Caco-2 (cell line): Measurements from ENCODE around the gene SSMEM1. TPM values are rescaled to one million over a fixed set of nuclear protein-coding genes. Genes with fewer than 3 reads are reported as not detected.

Experiments
- BruUV-seq: library from RNA; stranded (reverse); fragments of 400-500 nt; replicated peaks from 2 replicates; lab custom pipeline; 2021; lab: Mats Ljungman, UMichigan
- CTCF ChIA-PET: fragments of 300-600 bp; sonication (Branson Sonifier 250); formaldehyde crosslinking; loops from one replicate; lab custom pipeline; 2022; ENCODE audit warnings: antibody characterized with exemption; lab: Charles Lee
- POLR2A ChIA-PET: fragments of 300-600 bp; sonication (Branson Sonifier 250); formaldehyde crosslinking; loops from one replicate; lab custom pipeline; 2022; ENCODE audit warnings: antibody characterized with exemption; lab: Charles Lee
- DNase-seq, 2 experiments: peaks; one replicate each; pipeline versions ENCODE4 v3.0.0 to v3.0.0-alpha.2; 2020 to 2022
- H3K27me3 ChIP-seq: replicated peaks from 2 replicates; pipeline ENCODE4 v1.6.0; 2011; ENCODE audit warnings: low read length; ENCODE audit not compliant: control insufficient read depth, insufficient read depth
- H3K36me3 ChIP-seq: 2 replicates; pipeline ENCODE4 v1.5.1; 2011; ENCODE audit warnings: low read length; ENCODE audit not compliant: control insufficient read depth, insufficient read depth
- H3K4me1 ChIP-seq: fragments of 250-450 bp; sonication (Bioruptor Pico); 2 replicates; pipeline ENCODE4 v1.5.1; 2020; ENCODE audit warnings: mild to moderate bottlenecking
- H3K4me3 ChIP-seq: 2 replicates; pipeline ENCODE4 v1.5.1; 2011; ENCODE audit warnings: low read depth, mild to moderate bottlenecking, control low read depth, low read length
- H3K9me3 ChIP-seq: fragments of 250-450 bp; sonication (Bioruptor Pico); 2 replicates; pipeline ENCODE4 v1.5.1; 2020; ENCODE audit warnings: mild to moderate bottlenecking, moderate library complexity
- H3K27ac Mint-ChIP-seq: one replicate; pipeline ENCODE4 v1.8.0; 2022; ENCODE audit warnings: mixed read lengths; ENCODE audit not compliant: unreplicated experiment
- H3K27me3 Mint-ChIP-seq: one replicate; pipeline ENCODE4 v1.8.0; 2022; ENCODE audit warnings: mixed read lengths; ENCODE audit not compliant: insufficient read depth, unreplicated experiment
- H3K36me3 Mint-ChIP-seq: one replicate; pipeline ENCODE4 v1.8.0; 2022; ENCODE audit warnings: mild to moderate bottlenecking, mixed read lengths; ENCODE audit not compliant: insufficient read depth, unreplicated experiment
- H3K4me1 Mint-ChIP-seq: one replicate; pipeline ENCODE4 v1.8.0; 2022; ENCODE audit warnings: low read depth, mixed read lengths; ENCODE audit not compliant: unreplicated experiment
- H3K4me3 Mint-ChIP-seq: one replicate; pipeline ENCODE4 v1.8.0; 2022; ENCODE audit warnings: mild to moderate bottlenecking, moderate library complexity, mixed read lengths; ENCODE audit not compliant: unreplicated experiment
- H3K9me3 Mint-ChIP-seq: one replicate; pipeline ENCODE4 v1.8.0; 2022; ENCODE audit warnings: mixed read lengths; ENCODE audit not compliant: unreplicated experiment
- CTCF ChIP-seq, 2 experiments: fragments of 200-600 bp in 1 of 2; IDR thresholded peaks; 1 replicate in 1 of 2; 2 replicates in 1 of 2; pipeline versions ENCODE4 v1.5.1 to v1.8.0; 2011 to 2022; ENCODE audit warnings: antibody characterized with exemption in 1 of 2, control low read depth in 1 of 2, inconsistent platforms in 1 of 2, low read depth in 1 of 2, low read length in 1 of 2, mild to moderate bottlenecking in 1 of 2, moderate library complexity in 1 of 2; ENCODE audit not compliant: insufficient read depth in 1 of 2, severe bottlenecking in 1 of 2, unreplicated experiment in 1 of 2
- intact Hi-C: fragments of 100-400 bp; cut with micrococcal nuclease; formaldehyde crosslinking; loops from one replicate; pipeline ENCODE4 v1.10.0; 2022; ENCODE audit not compliant: unreplicated experiment
- total RNA-seq: library from RNA; stranded (reverse); gene quantifications from 2 replicates; pipeline ENCODE4 v1.2.3, GENCODE V29; 2022

The SSMEM1 gene
- total RNA-seq, 1 experiment from 2014 or later = not detected

GRCh38 chr7:130179631-130180030 lies 28.0 kb upstream of the SSMEM1 start:
- CTCF ChIA-PET = no interaction called here
- H3K4me1 ChIP-seq = no peaks in the 10 kb centered on the region

GRCh38 chr7:130180571-130181262 lies 26.9 kb upstream of the SSMEM1 start:
- Histone ChIP-seq H3K9me3 (no peaks in the 10 kb centered on the region), H3K27me3 (no peaks in the 10 kb centered on the region), H3K36me3 (peaks cover 3% of the 10 kb centered on the region; the same call in 1 of the 2 replicates), H3K4me3 (no peak overlapping the region), H3K4me1 (no peaks in the 10 kb centered on the region)
- POLR2A ChIA-PET = no interaction called here
- intact Hi-C loops = no loop called here
- Mint-ChIP-seq H3K4me1 (no peaks in the 10 kb centered on the region), H3K9me3 (no peaks in the 10 kb centered on the region), H3K4me3 (no peak overlapping the region), H3K27ac (no peak overlapping the region), H3K27me3 (no peaks in the 10 kb centered on the region), H3K36me3 (peaks cover 6% of the 10 kb centered on the region)
- CTCF ChIA-PET = no interaction called here
- no TSS peak for BruUV-seq
- no peak for DNase-seq
- no peak for TF ChIP-seq CTCF (IDR thresholded peaks at IDR 0.05; ENCODE audit: insufficient read depth in 1 of 2, low read depth in 1 of 2, low read length in 1 of 2, severe bottlenecking in 1 of 2, unreplicated experiment in 1 of 2)

More at GRCh38 chr7:130179631-130180030, 28.0 kb upstream of the SSMEM1 start:
- H3K4me3 ChIP-seq = no peak overlapping the region
- no peaks in the 10 kb centered on the region for H3K9me3 Mint-ChIP-seq
- no peaks in the 10 kb centered on the region for H3K27me3 ChIP-seq
- H3K36me3 Mint-ChIP-seq = peaks cover 15% of the 10 kb centered on the region
- peaks cover 3% of the 10 kb centered on the region; the same call in 1 of the 2 replicates for H3K36me3 ChIP-seq
- no peaks in the 10 kb centered on the region for H3K27me3 Mint-ChIP-seq
- H3K9me3 ChIP-seq = no peaks in the 10 kb centered on the region
- BruUV-seq = no TSS peak
- intact Hi-C loops = no loop called here
- H3K27ac Mint-ChIP-seq = no peak overlapping the region
- no peak overlapping the region for H3K4me3 Mint-ChIP-seq
- no peaks in the 10 kb centered on the region for H3K4me1 Mint-ChIP-seq
- POLR2A ChIA-PET = no interaction called here
- TF ChIP-seq CTCF (IDR thresholded peaks at IDR 0.05; ENCODE audit: insufficient read depth in 1 of 2, low read depth in 1 of 2, low read length in 1 of 2, severe bottlenecking in 1 of 2, unreplicated experiment in 1 of 2) = no peak
- DNase-seq = no peak

GRCh38 chr7:130181263-130181605 lies 26.4 kb upstream of the SSMEM1 start:
- H3K36me3 Mint-ChIP-seq = peaks cover 6% of the 10 kb centered on the region
- CTCF ChIA-PET = no interaction called here
- no peaks in the 10 kb centered on the region for H3K27me3 Mint-ChIP-seq
- no peak overlapping the region for H3K27ac Mint-ChIP-seq
- H3K4me3 Mint-ChIP-seq = no peak overlapping the region
- no peak for TF ChIP-seq CTCF (IDR thresholded peaks at IDR 0.05; ENCODE audit: insufficient read depth in 1 of 2, low read depth in 1 of 2, low read length in 1 of 2, severe bottlenecking in 1 of 2, unreplicated experiment in 1 of 2)
- H3K9me3 Mint-ChIP-seq = no peaks in the 10 kb centered on the region
- H3K9me3 ChIP-seq = no peaks in the 10 kb centered on the region
- POLR2A ChIA-PET = no interaction called here
- H3K36me3 ChIP-seq = peaks cover 3% of the 10 kb centered on the region; the same call in 1 of the 2 replicates
- no TSS peak for BruUV-seq
- H3K4me1 Mint-ChIP-seq = no peaks in the 10 kb centered on the region
- H3K27me3 ChIP-seq = no peaks in the 10 kb centered on the region
- no peak for DNase-seq
- no peak overlapping the region for H3K4me3 ChIP-seq
- H3K4me1 ChIP-seq = no peaks in the 10 kb centered on the region
- intact Hi-C loops = no loop called here
